ENCODE data around the gene ERCC5.
A peak's percentile ranks its signal among the peaks of the same experiment; 100 is the strongest.

Gene ERCC5

GRCh38 chr13:102845630-102846260, at the start of gene ERCC5:
ERCC5 (plus strand) TSS chr13:102846032; CDS start chr13:102846267, 235 bp downstream.
- DNase-seq (ENCODE audit: low spot score), result peak; percentile 29

- peak; percentile 88 for DNase-seq (ENCODE audit: low spot score)
Measured at GRCh38 chr13:102798581-102799425, 47.0 kb upstream of the ERCC5 start, which contains the start of the genes BIVM and POGLUT2. BIVM (plus strand) TSS chr13:102799119; CDS start chr13:102807268, 8,149 bp downstream. POGLUT2 (minus strand) TSS chr13:102798976; CDS start chr13:102798670, 306 bp downstream.

- peak; percentile 10 for DNase-seq (ENCODE audit: low spot score)
Measured at GRCh38 chr13:102799426-102800144, 46.2 kb upstream of the ERCC5 start.

DNA sequence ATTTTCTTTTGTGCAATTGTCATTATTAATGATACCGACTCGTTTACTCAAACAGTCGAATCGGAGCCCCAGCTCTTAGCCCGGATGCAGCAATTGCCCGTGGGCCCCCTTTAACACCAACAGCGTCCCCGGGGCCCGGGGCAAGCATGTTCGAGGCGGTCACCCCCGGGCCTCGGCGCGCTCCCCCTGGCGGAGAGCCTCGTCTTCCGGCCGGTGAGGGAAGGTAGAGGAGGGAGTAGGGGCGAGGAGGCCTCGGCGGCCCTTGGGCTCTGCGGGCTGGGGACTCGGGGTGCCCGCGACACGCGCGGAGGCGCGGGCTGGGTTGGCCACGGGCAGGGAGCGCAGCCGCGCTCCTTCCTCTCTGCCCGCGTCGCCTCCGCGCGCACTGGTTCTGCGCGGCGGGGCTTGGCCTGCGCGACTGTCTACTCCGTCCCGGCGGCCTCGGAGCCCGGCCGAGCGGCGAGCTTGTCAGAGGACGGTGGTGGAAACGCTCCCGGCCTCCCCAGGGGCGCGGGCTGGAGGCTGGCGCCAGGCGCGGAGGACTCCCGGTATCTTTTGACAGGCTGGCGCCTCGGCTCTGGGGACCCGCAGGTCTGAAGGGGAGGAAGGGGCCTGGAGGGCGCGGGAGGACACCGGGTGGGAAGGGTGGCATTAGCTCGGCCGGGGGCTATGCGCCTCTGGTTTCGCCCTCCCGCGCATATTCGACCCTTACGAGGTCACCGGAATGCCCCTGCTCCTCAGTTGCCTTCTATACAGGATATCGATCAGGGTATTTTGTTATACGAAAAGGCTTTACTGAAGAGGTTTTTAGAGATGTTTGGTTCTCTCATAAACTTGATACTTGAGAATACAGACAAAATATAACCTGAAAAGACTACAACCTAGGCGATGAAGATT, 45.4 kb upstream of the ERCC5 start:
- DNase-seq (ENCODE audit: low spot score), result peak; percentile 68

- no peak for DNase-seq (ENCODE audit: low spot score)
Measured at GRCh38 chr13:102805680-102806079, 40.2 kb upstream of the ERCC5 start.

GRCh38 chr13:102807699-102808098, 38.1 kb upstream of the ERCC5 start:
- DNase-seq (ENCODE audit: low spot score), result no peak

DNA sequence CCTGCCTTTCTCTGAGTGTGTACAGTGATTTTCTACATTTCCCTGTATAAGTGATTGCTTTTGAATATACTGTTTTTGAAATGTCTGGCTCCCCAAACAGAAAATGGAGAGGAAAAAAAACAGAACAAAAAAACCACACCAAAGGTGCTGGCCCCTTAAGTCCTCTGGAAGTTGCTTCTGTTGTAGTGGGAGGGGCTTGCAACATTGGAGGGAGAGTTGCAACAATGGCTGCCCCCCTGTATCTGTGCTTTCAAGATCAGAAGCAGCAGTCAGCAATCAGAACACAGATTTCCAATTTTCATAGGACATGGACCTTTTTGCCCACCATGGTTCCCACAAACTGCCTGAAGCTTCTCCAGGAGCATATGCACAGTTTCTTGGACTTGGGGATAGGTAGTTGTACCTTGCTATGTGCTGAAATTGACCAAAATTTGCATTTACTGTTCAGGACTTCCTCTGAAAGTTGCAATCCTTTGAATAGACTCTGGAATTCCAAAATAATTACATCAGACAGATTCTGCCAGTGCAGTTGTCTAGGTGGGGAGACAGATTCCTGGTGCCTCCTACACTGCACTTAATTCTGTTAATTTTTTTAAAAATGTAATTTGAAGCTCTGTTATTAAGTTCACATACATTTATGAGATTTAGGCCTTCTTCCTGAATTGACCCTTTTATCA, 33.1 kb upstream of the ERCC5 start:
- DNase-seq (ENCODE audit: low spot score), result no peak

DNA sequence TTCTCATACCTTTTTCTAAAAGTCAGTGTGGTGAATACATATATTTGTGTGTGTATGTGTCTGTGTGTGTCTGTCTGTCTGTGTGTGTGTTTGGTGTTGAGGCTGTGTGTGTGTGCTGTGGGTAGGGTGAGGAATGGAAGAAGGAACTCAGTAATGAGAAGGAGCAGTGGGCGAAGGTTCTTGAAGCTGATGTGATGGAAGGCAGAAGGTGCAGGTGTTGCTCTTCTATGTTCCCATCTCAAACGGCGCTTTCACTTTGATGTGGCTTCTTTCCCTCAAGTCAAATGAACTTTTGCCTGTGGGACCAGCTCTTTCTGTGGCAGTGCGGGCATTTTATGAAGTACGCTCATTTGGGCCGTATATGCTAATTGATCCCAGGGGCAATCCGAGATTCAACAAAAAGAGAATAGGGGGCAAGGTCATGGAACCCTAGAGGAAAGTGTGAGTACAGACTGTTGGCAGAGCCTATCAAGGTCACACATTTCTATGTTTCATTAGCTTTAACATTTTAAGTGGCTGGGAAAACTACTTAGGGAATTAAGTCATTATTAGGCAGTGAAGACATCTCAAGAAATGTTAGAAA, 31.7 kb upstream of the ERCC5 start:
- no peak for DNase-seq (ENCODE audit: low spot score)

- DNase-seq (ENCODE audit: low spot score), result no peak
Measured at GRCh38 chr13:102814793-102815192, 31.0 kb upstream of the ERCC5 start.

GRCh38 chr13:102815788-102816187, 30.0 kb upstream of the ERCC5 start:
- DNase-seq (ENCODE audit: low spot score), result no peak

DNA sequence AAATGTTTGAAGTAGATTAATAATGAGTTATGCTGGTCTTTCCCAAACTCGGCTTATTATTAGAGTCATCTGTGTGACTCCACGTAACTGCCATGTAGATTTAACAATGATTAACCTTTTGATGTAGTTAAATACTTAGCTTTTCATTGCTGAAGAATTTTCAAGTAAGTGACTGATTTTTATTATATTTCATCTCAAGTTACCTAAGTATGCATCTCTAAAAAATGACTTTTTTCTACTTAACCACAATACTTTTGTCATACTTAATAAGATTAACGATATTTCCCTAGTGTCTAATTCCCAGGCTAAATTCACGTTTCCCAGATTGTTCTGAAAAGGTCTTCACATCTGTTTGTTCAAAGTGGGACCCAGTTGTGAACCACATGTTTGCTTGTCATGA, 29.1 kb upstream of the ERCC5 start:
- no peak for DNase-seq (ENCODE audit: low spot score)

DNA sequence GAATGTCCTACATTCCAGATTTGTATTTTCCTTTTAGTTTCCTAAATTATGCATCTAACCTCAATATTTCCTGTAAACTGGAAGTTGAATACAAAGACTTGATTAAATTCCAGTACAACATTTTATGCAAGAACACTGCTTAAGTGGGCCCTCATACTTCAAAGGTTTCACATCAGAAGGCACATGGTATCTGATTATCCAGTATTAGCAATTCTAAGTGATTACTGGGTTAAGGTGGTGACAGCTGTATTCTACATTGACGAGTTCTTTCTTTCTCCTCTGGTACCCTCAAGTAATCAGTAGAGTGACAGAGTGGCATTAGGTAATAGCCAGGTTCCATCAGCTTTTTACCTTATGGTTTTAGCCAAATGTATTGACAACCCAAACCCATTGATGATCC, 28.6 kb upstream of the ERCC5 start:
- DNase-seq (ENCODE audit: low spot score), result no peak

DNA sequence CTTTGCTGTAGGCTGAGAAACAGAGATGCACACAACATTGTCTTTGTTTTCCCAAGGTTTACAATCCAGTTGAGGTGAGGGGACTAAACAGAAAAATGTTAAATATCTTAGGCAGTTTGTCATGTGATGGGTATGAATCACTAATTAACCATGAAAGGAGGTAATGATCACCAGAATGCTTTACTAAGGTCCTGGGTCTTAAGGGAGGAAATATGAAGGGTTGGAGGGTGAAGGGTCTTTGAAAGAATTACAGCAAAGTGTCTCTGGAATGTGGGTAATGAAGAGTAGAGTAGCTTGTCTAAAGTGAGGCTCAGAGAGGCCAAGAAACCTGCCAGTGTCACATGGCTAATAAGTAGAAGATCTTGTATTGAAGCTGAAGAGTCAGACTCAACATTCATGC, 27.9 kb upstream of the ERCC5 start:
- DNase-seq (ENCODE audit: low spot score), result no peak

GRCh38 chr13:102825400-102825799, 20.4 kb upstream of the ERCC5 start:
- no peak for DNase-seq (ENCODE audit: low spot score)

GRCh38 chr13:102825921-102826706, 19.7 kb upstream of the ERCC5 start:
- DNase-seq (ENCODE audit: low spot score), result no peak

GRCh38 chr13:102830646-102831045, 15.2 kb upstream of the ERCC5 start:
- peak; percentile 36 for DNase-seq (ENCODE audit: low spot score)

GRCh38 chr13:102836471-102836870, 9.4 kb upstream of the ERCC5 start:
- DNase-seq (ENCODE audit: low spot score), result no peak

- DNase-seq (ENCODE audit: low spot score), result no peak
Measured at GRCh38 chr13:102838273-102838672, 7.6 kb upstream of the ERCC5 start.

DNA sequence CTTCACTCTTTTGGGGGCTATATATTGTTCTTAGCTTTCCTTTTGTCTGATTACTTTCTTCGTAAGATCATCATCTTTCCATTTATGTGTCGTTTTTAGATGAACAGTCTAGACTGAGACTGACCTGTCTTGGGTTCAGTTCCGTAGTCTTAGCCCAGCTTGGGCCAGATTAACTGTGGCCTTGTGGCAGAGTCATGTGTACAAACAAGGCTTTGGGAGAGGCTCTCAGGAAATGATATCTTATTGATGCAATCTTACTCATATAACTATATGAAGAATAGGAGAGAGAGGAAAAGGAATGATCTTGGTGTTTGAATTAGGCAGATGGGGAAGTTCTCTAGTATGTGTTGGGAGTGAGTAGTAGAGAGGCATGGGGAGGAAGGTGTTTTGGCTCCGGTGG, 6.8 kb upstream of the ERCC5 start:
- no peak for DNase-seq (ENCODE audit: low spot score)

GRCh38 chr13:102839462-102839861, 6.4 kb upstream of the ERCC5 start:
- no peak for DNase-seq (ENCODE audit: low spot score)
